Heart right ventricle (tissue), 16 donors: ENCODE results near the gene BCAR3. TPM values are rescaled to one million over a fixed set of nuclear protein-coding genes. Genes with fewer than 3 reads are reported as not detected.

Experiments used
- ATAC-seq, 8 donors: fragments of 200-7000 bp; cut with Tn5 transposase; one replicate each; pipeline ENCODE4 v1.9.1; 2020; ENCODE audit warnings: mild to moderate bottlenecking in 8 of 8, moderate library complexity in 8 of 8, moderate number of reproducible peaks in 1 of 8
- DNase-seq, 2 donors: peaks; one replicate each; pipeline ENCODE4 v3.0.0-alpha.2; 2020
- H3K27ac ChIP-seq, 10 donors: fragments of 200-600 bp; sonication (generic) in 2 of 10; one replicate each; pipeline versions ENCODE4 v1.5.0 to v1.8.0; 2020 to 2022; ENCODE audit warnings: mild to moderate bottlenecking in 3 of 10
- H3K27me3 ChIP-seq, 7 donors: fragments of 200-600 bp; one replicate each; pipeline ENCODE4 v1.8.0; 2021 to 2022; ENCODE audit warnings: mild to moderate bottlenecking in 2 of 7
- H3K36me3 ChIP-seq, 9 donors: fragments of 200-600 bp; sonication (generic) in 1 of 9; one replicate each; pipeline versions ENCODE4 v1.5.0 to v1.8.0; 2020 to 2022; ENCODE audit warnings: mild to moderate bottlenecking in 2 of 9
- H3K4me1 ChIP-seq, 9 donors: fragments of 200-600 bp; sonication (generic) in 1 of 9; one replicate each; pipeline versions ENCODE4 v1.5.0 to v1.8.0; 2020 to 2022; ENCODE audit warnings: mild to moderate bottlenecking in 4 of 9
- H3K4me3 ChIP-seq, 10 donors: fragments of 200-600 bp; sonication (generic) in 2 of 10; one replicate each; pipeline versions ENCODE4 v1.5.0 to v1.8.0; 2020 to 2022; ENCODE audit warnings: mild to moderate bottlenecking in 7 of 10, moderate library complexity in 2 of 10
- H3K9me3 ChIP-seq, 11 donors: fragments of 200-600 bp in 10 of 11; sonication (generic) in 2 of 11; one replicate each; pipeline versions ENCODE4 v1.5.0 to v1.8.0; 2013 to 2022; ENCODE audit warnings: mild to moderate bottlenecking in 2 of 11, control low read depth in 1 of 11, moderate library complexity in 1 of 11
- WGBS, 2 donors: extraction: QIAGEN DNeasy Blood & Tissue Kit; methylation state at CpG; one replicate each; pipeline ENCODE4 v1.1.7; 2013; ENCODE audit warnings: inconsistent platforms in 1 of 2; 5-methylcytosine and 5-hydroxymethylcytosine counted together
- intact Hi-C, 10 donors: fragments of 100-400 bp; cut with DNase I; formaldehyde crosslinking; loops; one replicate each; pipeline versions ENCODE4 v1.11.1 to v1.14.2; 2022
- polyA plus RNA-seq, 2 donors: library from polyadenylated mRNA; stranded (reverse); fragments of 200-250 nt; gene quantifications; one replicate each; pipeline ENCODE4 v1.2.3, GENCODE V29; 2013
- total RNA-seq, 10 donors: library from RNA; stranded (reverse); fragmentation: NEBNext Ultra II Directional in 3 of 10; extraction: Animal tissue kit (Norgen Biotek cat#: 25700) in 3 of 10; gene quantifications; one replicate each; pipeline versions ENCODE4 v1.2.1 to v1.2.4, GENCODE V29; 2021 to 2023
- TF ChIP-seq, protein P1 (sequence below), 9 donors: fragments of 200-600 bp; sonication (generic) in 2 of 9; IDR thresholded peaks; one replicate each; pipeline versions ENCODE4 v1.5.0 to v1.8.0; 2021 to 2022; ENCODE audit warnings: antibody characterized with exemption in 9 of 9, mild to moderate bottlenecking in 5 of 9, moderate library complexity in 1 of 9
- donor health status: Arrhythmogenic right ventricular cardiomyopathy.
- donor health status: ischemic (EF 13 %, LVEDD 7.1; RV severe dilation, severe dysfunction).
- donor health status: healthy with polysubstance abuse.
- donor health status: DM: no; HTN: yes; CAD: no.
- donor health status: DM: no; HTN: no; CAD: no.
- donor health status: ischemic (EF 25% LVEDD 6.9; RV normal size, moderate dysfunction).
- donor health status: ischemic (EF 25% LVEDD 5.7; RV mildly dilated, moderate dysfunction).
- donor health status: healthy.
- donor health status: DM: yes; HTN: yes; CAD: no.
- donor health status: Ischemic cardiomyopathy.
- donor health status: ischemic (EF 35%, LVEDD 5.7; RV mildly dilated, moderate dysfunction).
- donor health status: nonischemic (EF 11% LVEDD 7.7; RV severe dilation, severe dysfunction).
- donor health status: DM: yes; HTN: yes; CAD: no.
- donor health status: PGD.
- donor health status: ischemic (EF 29% LVEDD 5.4; RV normal size, mild dysfunction).
- donor health status: nonischemic (EF 23%, LVEDD 6.1; RV moderate dilation, normal function).

The BCAR3 gene
- total and polyA plus RNA-seq, 12 donors: 6.6 to 36.0 (median 15.9) TPM

DNA sequence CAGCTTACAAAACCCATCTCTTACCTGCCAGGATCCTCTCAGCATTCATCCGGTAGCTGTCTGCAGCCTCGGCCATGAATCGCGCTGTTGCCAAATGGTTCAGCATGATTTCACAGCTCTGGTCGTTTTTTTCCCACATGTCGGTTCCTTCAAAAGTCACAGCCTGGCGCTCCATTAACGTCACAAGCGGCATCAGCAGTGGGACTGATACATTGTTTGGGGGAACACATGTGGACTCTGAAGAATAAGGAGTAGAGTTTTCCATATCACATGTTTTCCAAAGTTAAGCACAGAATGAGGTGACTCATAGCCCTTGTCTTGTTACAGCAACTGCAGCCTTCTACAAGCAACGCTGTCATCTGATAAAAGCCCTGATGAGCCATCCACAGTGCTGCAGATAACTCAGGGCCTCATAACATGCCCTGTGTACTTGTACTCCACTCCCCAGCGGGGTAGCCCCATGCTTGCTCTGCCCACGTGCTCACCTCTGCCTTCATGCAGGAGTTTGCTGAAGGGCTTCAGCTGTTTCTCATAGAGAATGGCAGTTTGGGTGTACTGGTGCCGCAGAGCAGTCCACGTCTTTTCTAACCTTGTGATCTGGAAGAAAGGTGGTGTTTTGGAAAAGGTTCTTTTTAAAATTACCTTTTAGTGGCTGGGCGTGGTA, 114.2 kb downstream of the BCAR3 start:
- H3K27ac ChIP-seq: peak overlapping the region in 9 of 10 donors; percentile 34 to 83 (median 67)
- ATAC-seq: peak; percentile 27 to 78 (median 63)
- H3K4me1 ChIP-seq: peaks cover 9 to 36% (median 21%) of the 10 kb centered on the region in 9 donors
- H3K9me3 ChIP-seq: no peaks in the 10 kb centered on the region
- peaks cover 0 to 100% (median 41%) of the 10 kb centered on the region in 9 donors for H3K36me3 ChIP-seq
- TF ChIP-seq, protein P1, sequence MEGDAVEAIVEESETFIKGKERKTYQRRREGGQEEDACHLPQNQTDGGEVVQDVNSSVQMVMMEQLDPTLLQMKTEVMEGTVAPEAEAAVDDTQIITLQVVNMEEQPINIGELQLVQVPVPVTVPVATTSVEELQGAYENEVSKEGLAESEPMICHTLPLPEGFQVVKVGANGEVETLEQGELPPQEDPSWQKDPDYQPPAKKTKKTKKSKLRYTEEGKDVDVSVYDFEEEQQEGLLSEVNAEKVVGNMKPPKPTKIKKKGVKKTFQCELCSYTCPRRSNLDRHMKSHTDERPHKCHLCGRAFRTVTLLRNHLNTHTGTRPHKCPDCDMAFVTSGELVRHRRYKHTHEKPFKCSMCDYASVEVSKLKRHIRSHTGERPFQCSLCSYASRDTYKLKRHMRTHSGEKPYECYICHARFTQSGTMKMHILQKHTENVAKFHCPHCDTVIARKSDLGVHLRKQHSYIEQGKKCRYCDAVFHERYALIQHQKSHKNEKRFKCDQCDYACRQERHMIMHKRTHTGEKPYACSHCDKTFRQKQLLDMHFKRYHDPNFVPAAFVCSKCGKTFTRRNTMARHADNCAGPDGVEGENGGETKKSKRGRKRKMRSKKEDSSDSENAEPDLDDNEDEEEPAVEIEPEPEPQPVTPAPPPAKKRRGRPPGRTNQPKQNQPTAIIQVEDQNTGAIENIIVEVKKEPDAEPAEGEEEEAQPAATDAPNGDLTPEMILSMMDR (IDR thresholded peaks at IDR 0.05): no peak
- peak in 1 of 2 donors; percentile 31 for DNase-seq
- intact Hi-C loops: loop anchor here in 3 of 10 donors (10.0 kb wide), 3 partner anchors 47 to 133 kb away; no protein-coding TSS in a partner anchor
- 76 to 83% methylated on average over 15 of the region's 15 CpGs for WGBS, 2 donors
- H3K4me3 ChIP-seq: no peak overlapping the region
- no peaks in the 10 kb centered on the region for H3K27me3 ChIP-seq

DNA sequence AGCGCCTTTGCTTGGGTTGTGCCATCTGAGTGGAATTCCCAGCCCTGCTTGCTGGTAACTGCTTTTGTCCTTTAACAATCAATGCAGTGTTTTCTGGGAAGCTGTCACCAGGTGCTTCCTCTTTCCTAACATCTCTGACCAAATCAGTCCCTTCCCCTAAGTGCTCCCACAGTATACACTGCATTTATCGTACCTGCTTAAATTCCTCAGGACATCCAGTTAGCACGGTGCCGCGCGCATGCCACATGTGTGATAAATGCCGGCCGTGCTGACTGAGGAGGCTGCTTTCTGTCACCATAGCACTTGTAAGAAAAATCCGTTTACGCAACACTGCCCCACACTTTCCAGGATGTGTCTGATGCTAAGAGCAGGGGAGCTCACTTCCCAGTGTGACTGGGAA, 115.4 kb downstream of the BCAR3 start:
- Histone ChIP-seq H3K4me1 (peaks cover 9 to 30% (median 21%) of the 10 kb centered on the region in 9 donors), H3K36me3 (peaks cover 0 to 100% (median 31%) of the 10 kb centered on the region in 9 donors), H3K9me3 (no peaks in the 10 kb centered on the region), H3K27ac (peak overlapping the region in 9 of 10 donors; percentile 11 to 83 (median 67)), H3K4me3 (no peak overlapping the region), H3K27me3 (no peaks in the 10 kb centered on the region)
- ATAC-seq (peak in 7 of 8 donors; percentile 63 to 88 (median 84)), DNase-seq (peak; percentile 28 to 38)
- intact Hi-C loops: loop anchor here in 3 of 10 donors (1.0 to 10.0 kb wide), 4 partner anchors 16 to 131 kb away; no protein-coding TSS in a partner anchor
- WGBS, 2 donors: 34 to 39% methylated on average over 10 of the region's 10 CpGs
- TF ChIP-seq, protein P1 (IDR thresholded peaks at IDR 0.05): no peak

DNA sequence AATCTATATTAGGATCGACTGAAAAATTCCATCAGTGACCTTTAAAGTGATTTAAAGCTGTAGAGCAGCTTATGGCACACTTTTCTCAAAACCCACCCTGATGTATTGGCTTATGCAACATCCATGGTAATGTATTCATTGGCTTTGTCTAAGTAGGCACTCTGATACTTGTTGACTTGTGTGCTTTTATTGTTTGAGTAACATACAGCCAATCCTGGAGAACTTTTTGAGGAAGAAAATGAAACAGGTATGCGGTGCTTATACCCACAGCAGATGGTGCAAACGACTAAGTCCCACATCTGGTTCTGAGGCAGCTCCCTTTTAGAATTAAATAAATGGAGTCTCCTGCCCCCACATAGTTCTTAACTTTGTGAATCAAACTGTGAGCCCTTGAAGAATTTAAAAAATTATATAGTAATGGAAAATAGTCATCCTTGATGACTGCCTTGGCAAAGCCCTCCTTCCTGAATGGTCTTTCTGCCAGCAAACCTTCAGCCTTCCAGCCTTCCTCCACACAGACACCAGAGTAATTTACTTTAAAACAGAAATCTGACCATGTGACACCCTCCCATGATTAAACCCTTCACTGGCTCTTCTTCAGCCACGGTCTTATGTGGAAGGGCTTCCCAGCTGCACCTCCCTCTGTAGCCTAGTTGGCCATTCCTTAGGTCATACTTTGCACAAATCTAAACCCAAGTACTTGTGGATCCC, 116.0 kb downstream of the BCAR3 start:
- TF ChIP-seq, protein P1 (IDR thresholded peaks at IDR 0.05): no peak
- H3K36me3 ChIP-seq: peaks cover 0 to 100% (median 25%) of the 10 kb centered on the region in 9 donors
- intact Hi-C loops: loop anchor here in 3 of 10 donors (1.0 to 10.0 kb wide), 4 partner anchors 17 to 131 kb away; no protein-coding TSS in a partner anchor
- H3K9me3 ChIP-seq: no peaks in the 10 kb centered on the region
- peak in 6 of 8 donors; percentile 19 to 48 (median 28) for ATAC-seq
- no peaks in the 10 kb centered on the region for H3K27me3 ChIP-seq
- DNase-seq: no peak
- H3K4me3 ChIP-seq: no peak overlapping the region
- peaks cover 9 to 30% (median 21%) of the 10 kb centered on the region in 9 donors for H3K4me1 ChIP-seq
- H3K27ac ChIP-seq: peak overlapping the region in 9 of 10 donors; percentile 11 to 83 (median 67)
- 59 to 66% methylated on average over 4 of the region's 4 CpGs for WGBS, 2 donors

DNA sequence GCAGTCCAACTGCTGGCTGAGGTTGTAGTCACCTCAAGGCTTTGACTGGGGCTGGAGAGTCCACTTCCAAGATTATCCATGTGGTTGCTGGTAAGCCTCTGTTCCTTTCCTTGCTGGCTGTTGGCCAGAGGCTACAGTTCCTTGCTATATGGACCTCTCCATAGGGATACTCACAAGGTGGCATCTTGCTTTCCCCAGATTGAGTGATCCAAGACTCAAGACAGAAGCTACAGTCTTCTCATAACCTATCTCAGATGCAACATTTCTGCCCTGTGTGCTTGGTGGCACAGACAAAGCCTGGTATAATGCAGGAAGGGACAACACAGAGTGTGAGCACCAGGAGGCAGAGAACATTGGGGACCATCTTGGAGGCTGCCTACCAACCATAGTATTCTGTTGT, 121.9 kb downstream of the BCAR3 start:
- Histone ChIP-seq H3K27ac (no peak overlapping the region), H3K4me3 (no peak overlapping the region), H3K27me3 (no peaks in the 10 kb centered on the region), H3K36me3 (peaks cover 0 to 59% (median 9%) of the 10 kb centered on the region in 9 donors), H3K4me1 (peaks cover 0 to 20% (median 15%) of the 10 kb centered on the region in 9 donors), H3K9me3 (peaks cover 0 to 7% (median 0%) of the 10 kb centered on the region in 11 donors)
- ATAC-seq (no peak), DNase-seq (no peak)
- intact Hi-C loops: loop anchor here in 6 of 10 donors (5.0 to 10.0 kb wide), 7 partner anchors 55 to 285 kb away; partner anchors contain the start of gene FNBP1L (in 4 of the 6)
- TF ChIP-seq, protein P1 (IDR thresholded peaks at IDR 0.05): no peak
